Measurements from ENCODE around the gene IL3RA. TPM values are rescaled to one million over a fixed set of nuclear protein-coding genes. Genes with fewer than 3 reads are reported as not detected.

IL3RA gene
- total RNA-seq, 1 donor from 2014 or later: 43.0 TPM

DNA sequence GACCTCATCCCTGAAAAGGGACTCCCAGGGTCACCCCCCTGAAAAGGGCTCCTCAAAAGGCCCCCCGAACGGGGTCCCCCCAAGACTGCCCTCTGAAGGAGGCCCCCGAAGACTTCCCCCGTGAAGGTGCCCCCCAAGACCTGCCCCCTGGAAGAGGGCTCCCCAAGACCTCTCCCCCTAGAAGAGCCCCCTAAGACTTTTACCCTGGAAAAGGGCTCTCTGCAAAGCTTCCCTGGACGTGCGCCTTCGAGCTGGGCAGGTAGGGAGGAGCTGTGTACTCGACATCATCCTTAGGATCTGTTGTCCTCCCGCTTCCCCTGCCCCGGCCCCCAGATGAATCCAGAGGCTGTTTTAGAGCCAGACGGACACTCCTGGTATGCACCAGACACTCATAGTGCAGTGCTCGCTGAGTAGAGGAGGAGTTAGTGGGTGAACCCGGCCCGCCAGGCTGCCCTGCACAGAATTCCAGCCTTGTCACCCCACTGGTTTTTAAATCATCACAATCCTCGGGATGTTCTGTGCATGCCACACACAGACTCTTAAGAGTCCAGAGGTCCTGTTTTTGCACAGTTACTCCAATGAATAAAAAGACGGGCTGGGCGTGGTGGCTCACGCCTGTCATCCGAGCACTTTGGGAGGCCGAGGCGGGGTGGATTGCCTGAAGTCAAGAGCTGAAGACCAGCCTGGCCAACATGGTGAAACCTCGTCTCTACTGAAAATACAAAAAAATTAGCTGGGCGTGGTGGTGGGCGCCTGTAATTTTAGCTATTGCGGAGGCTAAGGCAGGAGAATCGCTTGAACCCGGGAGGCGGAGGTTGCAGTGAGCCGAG lies 61.1 kb downstream of the IL3RA start:
- Histone ChIP-seq H3K27me3 (no peaks in the 10 kb centered on the region), H3K27ac (no peak overlapping the region), H3K36me3 (peaks cover 11% of the 10 kb centered on the region), H3K4me1 (peaks cover 11% of the 10 kb centered on the region), H3K9me3 (no peaks in the 10 kb centered on the region), H3K4me3 (no peak overlapping the region)
- no peak for ATAC-seq
- peak; percentile 44 for DNase-seq
- intact Hi-C loops (cut with DNase I): no loop called here
- TF ChIP-seq, protein P1, sequence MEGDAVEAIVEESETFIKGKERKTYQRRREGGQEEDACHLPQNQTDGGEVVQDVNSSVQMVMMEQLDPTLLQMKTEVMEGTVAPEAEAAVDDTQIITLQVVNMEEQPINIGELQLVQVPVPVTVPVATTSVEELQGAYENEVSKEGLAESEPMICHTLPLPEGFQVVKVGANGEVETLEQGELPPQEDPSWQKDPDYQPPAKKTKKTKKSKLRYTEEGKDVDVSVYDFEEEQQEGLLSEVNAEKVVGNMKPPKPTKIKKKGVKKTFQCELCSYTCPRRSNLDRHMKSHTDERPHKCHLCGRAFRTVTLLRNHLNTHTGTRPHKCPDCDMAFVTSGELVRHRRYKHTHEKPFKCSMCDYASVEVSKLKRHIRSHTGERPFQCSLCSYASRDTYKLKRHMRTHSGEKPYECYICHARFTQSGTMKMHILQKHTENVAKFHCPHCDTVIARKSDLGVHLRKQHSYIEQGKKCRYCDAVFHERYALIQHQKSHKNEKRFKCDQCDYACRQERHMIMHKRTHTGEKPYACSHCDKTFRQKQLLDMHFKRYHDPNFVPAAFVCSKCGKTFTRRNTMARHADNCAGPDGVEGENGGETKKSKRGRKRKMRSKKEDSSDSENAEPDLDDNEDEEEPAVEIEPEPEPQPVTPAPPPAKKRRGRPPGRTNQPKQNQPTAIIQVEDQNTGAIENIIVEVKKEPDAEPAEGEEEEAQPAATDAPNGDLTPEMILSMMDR (IDR thresholded peaks at IDR 0.05): no peak

DNA sequence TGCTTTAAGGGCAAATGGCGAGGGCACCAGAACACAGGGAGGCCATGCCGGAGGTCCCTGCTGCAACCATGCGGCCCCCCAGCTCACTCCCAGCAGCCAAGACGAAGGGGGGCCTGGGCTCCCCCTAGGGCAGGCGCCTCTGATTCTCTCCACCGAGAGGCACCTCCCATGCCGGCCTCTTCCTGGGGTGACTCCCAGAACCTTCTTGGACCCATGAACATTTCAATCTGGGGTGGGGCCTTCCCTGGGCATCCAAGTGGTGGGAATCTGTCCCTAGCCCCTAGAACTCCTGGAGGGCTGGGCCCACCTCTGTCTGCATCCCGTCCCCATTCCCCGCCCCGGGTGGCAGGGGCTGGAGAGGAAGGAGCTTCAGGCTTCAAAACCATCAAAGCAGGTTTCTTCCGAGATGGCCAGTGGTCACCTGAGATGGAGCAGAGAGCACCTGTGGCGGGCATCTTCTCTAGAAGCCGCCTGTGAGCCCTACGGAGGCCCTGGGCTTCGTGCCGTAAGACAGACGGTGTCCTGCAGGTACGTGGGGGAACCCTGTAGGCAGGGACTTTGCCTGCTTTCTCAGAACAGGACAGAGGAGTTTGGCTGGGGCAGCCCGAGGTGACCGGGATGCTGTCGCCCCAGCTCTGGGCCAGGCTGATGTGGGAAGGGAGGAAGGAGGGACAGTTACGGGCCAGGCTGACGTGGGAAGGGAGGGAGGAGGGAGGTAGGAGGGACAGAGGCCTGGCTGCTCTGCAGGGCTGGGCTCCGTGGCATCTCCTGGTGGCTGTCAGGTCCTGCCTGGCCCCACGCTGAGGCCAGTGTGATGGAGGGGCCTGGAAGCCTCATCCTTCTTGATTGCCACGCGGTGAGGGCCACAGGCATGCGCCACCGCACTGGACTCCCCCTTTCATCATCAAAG lies 62.1 kb downstream of the IL3RA start:
- Histone ChIP-seq H3K27me3 (no peaks in the 10 kb centered on the region), H3K4me1 (peaks cover 4% of the 10 kb centered on the region), H3K4me3 (no peak overlapping the region), H3K27ac (no peak overlapping the region), H3K36me3 (peaks cover 19% of the 10 kb centered on the region), H3K9me3 (no peaks in the 10 kb centered on the region)
- DNase-seq (peak; percentile 59), ATAC-seq (peak; percentile 5)
- intact Hi-C loops (cut with DNase I): no loop called here
- TF ChIP-seq, protein P1 (IDR thresholded peaks at IDR 0.05): no peak

DNA sequence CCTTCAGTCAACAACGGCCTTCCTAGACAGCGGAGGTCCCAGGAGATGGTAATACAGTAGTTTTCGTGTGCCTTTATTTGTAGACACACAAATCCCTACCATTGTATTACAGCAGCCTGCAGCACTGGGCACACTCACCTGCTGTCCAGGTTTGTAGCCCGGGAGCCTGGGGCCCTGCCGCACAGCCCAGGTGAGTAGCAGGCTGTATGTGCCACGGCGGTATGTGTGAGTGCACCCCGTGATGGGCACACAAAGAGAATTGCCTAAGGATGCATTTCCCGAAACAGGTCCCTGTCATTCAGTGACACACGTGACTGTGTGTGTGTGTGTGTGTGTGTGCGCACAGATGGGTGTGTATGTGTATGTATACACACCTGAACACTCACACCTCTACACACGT lies 63.5 kb downstream of the IL3RA start:
- Histone ChIP-seq H3K36me3 (peaks cover 33% of the 10 kb centered on the region), H3K4me1 (no peaks in the 10 kb centered on the region), H3K27me3 (no peaks in the 10 kb centered on the region), H3K4me3 (no peak overlapping the region), H3K27ac (no peak overlapping the region), H3K9me3 (no peaks in the 10 kb centered on the region)
- intact Hi-C loops (cut with DNase I): no loop called here
- DNase-seq: peak; percentile 45
- no peak for ATAC-seq
- TF ChIP-seq, protein P1 (IDR thresholded peaks at IDR 0.05): no peak

DNA sequence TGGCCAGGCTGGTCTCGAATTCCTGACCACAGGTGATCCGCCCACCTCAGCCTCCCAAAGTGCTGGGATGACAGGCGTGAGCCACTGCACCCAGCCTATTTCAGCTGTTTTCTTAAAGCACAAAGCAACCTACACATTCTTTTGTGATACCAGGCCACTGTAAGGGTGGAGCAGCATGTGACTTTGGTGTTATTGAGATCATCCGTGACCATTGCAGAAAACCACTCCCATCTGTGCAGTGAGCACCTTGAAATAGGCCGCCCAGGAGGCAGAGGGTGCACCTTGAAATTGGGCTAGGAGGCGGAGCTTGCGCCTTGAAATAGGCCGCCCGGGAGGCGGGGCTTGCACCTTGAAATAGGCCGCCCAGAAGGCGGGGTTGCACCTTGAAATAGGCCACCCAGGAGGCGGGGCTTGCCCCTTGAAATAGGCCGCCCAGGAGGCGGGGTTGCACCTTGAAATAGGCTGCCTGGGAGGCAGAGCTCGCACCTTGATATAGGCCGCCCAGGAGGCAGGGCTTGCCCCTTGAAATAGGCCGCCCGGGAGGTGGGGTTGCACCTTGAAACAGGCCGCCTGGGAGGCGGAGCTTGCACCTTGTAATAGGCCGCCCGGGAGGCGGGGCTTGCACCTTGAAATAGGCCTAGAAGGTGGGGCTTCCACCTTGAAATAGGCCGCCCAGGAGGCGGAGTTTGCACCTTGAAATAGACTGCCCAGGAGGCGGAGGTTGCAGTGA lies 64.3 kb downstream of the IL3RA start:
- H3K9me3 ChIP-seq: no peaks in the 10 kb centered on the region
- H3K27me3 ChIP-seq: no peaks in the 10 kb centered on the region
- H3K4me3 ChIP-seq: no peak overlapping the region
- TF ChIP-seq, protein P1 (IDR thresholded peaks at IDR 0.05): no peak
- DNase-seq (peak; percentile 27), ATAC-seq (no peak)
- no peaks in the 10 kb centered on the region for H3K4me1 ChIP-seq
- peaks cover 41% of the 10 kb centered on the region for H3K36me3 ChIP-seq
- H3K27ac ChIP-seq: no peak overlapping the region
- intact Hi-C loops (cut with DNase I): no loop called here

DNA sequence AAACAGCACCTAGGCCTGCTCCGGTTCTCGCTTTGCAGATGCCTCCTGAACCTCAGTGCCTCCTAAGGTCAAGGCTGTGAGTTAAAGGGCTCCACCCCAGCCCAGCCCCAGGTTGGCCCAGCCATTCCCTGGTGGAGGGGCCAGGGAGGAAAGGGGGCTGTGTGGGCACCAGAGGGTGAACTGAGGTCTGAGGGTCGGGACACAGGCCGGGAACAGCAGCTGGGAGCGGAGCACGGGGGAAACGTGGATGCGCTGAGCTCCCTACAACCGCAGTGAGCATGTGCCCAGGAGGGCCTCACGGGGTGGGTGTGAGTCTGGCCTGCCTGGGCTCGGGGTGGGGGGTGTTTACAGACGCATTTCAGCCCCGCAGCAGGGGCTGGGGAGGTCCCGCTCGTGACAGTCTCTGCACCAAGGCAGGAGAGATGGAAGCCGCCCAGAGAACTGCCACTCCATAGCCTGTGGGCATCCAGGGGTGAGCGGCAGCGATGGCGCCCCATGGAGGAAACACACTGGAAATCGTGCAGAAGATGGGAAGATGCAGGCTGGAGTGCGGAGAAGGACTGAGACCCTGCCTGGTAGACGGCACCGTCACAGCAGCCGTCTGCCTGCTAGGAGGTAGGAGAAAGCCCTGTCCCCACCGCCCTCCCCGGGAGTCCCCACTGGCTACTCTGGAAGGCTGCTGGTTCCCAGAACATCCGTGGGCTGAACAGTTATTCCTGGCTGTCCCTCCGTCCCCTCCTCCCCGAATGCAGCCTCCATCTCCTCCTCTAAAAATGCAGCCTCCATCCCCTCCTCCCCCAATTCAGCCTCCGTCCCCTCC lies 65.2 kb downstream of the IL3RA start:
- ATAC-seq: no peak

More for the DNA sequence above, 65.2 kb downstream of the IL3RA start:
- Histone ChIP-seq H3K36me3 (peaks cover 50% of the 10 kb centered on the region), H3K9me3 (no peaks in the 10 kb centered on the region), H3K4me1 (no peaks in the 10 kb centered on the region), H3K27me3 (no peaks in the 10 kb centered on the region), H3K27ac (no peak overlapping the region), H3K4me3 (no peak overlapping the region)
- intact Hi-C loops (cut with DNase I): no loop called here
- TF ChIP-seq, protein P1 (IDR thresholded peaks at IDR 0.05): no peak
- peak; percentile 58 for DNase-seq
